ENCODE results near the gene PCSK7. TPM values are rescaled to one million over a fixed set of nuclear protein-coding genes. Genes with fewer than 3 reads are reported as not detected.
A peak's percentile ranks its signal among the peaks of the same experiment; 100 is the strongest.

The PCSK7 gene
- total and polyA plus RNA-seq, 2 experiments from 2014 or later = 29.7 to 58.8 TPM

DNA sequence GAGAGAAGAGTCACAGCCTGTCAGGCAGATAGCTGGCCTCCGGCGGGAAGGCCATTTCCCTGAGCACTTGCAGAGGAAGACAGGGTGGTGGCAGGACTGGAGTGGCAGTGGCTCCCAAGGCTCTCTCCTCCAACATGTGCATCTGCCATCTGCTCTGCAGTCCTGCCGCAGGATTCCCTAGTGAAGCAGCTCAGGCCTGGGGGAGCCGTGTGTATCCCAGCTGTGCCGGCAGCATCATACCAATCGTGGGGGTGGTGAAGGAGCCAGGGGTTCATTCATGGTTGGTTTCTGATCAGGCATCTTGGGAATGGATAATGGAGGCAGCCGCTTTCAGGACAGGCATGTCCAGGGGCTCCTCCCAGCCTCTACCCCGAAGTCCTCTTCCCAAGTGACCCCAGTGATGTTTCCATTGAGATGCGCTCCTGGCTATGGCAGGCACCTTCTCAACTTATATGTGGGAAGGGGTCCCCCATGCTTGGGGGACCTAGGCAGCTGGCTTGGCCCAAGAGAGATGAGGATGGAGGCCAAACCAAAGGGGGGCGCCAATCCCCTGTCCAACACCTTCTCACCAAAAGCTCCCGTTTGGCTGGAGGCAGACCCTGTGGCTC, 26.6 kb downstream of the PCSK7 start:
- Histone ChIP-seq H3K27ac (peak overlapping the region; percentile 18; the same call in 1 of the 2 replicates), H3K79me2 (ENCODE audit: insufficient read depth) (peaks cover 47% of the 10 kb centered on the region), H3F3A (ENCODE audit: insufficient read depth) (peaks cover 59% of the 10 kb centered on the region), H4K20me1 (ENCODE audit: insufficient read depth) (0 out of 2 replicates have a peak, but pooled peaks cover 2% of the 10 kb centered on the region), H3K9ac (no peak overlapping the region), H3K36me3 (ENCODE audit: low read depth) (peaks cover 12% of the 10 kb centered on the region), H3K9me3 (ENCODE audit: low read depth) (no peaks in the 10 kb centered on the region), H3K4me1 (ENCODE audit: insufficient read depth) (peaks cover 24% of the 10 kb centered on the region), H3K27me3 (replicated peaks; ENCODE audit: insufficient read depth) (no peaks in the 10 kb centered on the region), H3K4me2 (ENCODE audit: unreplicated experiment) (no peak overlapping the region), H3K4me3 (no peak overlapping the region), H3K9me2 (ENCODE audit: insufficient read depth) (no peaks in the 10 kb centered on the region), H2AFZ (no peak overlapping the region)
- DNase-seq = no peak
- TF ChIP-seq EZH2phosphoT487 (IDR thresholded peaks at IDR 0.05; ENCODE audit: insufficient read depth, low read depth) = no peak
- no peak for TF ChIP-seq EZH2 (IDR thresholded peaks at IDR 0.05; ENCODE audit: insufficient read depth, poor library complexity, severe bottlenecking)
- WGBS, 2 experiments (ENCODE audit: low coverage in 1 of 2, low lambda C conversion rate in 2 of 2, missing lambda C conversion rate in 2 of 2) = 91 to 94% methylated on average over 11 of the region's 11 CpGs
- in situ Hi-C loops (cut with MboI) = no loop called here

DNA sequence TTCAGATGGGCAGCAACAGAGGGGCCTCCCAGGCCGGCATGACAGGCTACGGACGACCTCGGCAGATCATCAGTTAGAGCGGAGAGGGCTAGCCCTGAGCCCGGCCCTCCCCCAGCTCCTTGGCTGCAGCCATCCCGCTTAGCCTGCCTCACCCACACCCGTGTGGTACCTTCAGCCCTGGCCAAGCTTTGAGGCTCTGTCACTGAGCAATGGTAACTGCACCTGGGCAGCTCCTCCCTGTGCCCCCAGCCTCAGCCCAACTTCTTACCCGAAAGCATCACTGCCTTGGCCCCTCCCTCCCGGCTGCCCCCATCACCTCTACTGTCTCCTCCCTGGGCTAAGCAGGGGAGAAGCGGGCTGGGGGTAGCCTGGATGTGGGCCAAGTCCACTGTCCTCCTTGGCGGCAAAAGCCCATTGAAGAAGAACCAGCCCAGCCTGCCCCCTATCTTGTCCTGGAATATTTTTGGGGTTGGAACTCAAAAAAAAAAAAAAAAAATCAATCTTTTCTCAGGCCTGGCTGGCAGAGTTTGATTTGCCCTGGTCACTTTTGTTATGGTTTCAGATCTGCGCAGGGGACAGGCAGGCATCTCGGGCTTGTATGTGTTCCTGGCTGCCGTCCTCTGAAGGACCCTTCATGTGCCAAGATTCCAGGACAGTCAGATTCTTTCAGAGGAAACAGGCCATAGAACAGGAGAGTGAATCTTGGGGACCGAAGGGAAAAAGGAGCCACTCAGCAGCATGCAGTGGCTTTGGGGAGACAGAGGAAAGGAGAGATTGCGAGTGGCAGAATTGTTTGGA, 27.4 kb downstream of the PCSK7 start:
- H2AFZ ChIP-seq = no peak overlapping the region
- TF ChIP-seq EZH2 (IDR thresholded peaks at IDR 0.05; ENCODE audit: insufficient read depth, poor library complexity, severe bottlenecking) (no peak), EZH2phosphoT487 (IDR thresholded peaks at IDR 0.05; ENCODE audit: insufficient read depth, low read depth) (no peak)
- no peaks in the 10 kb centered on the region for H3K9me3 ChIP-seq (ENCODE audit: low read depth)
- peaks cover 55% of the 10 kb centered on the region for H3F3A ChIP-seq (ENCODE audit: insufficient read depth)
- no peaks in the 10 kb centered on the region for H3K9me2 ChIP-seq (ENCODE audit: insufficient read depth)
- H3K4me3 ChIP-seq = no peak overlapping the region
- WGBS, 2 experiments (ENCODE audit: low coverage in 1 of 2, low lambda C conversion rate in 2 of 2, missing lambda C conversion rate in 2 of 2) = 85 to 95% methylated on average over 14 to 17 of the region's 17 CpGs
- H3K27ac ChIP-seq = no peak overlapping the region; the same call in 1 of the 2 replicates
- no peak overlapping the region for H3K9ac ChIP-seq
- no peak for DNase-seq
- peaks cover 55% of the 10 kb centered on the region for H3K79me2 ChIP-seq (ENCODE audit: insufficient read depth)
- in situ Hi-C loops (cut with MboI) = no loop called here
- H3K36me3 ChIP-seq (ENCODE audit: low read depth) = peaks cover 12% of the 10 kb centered on the region
- 0 out of 2 replicates have a peak, but pooled peaks cover 2% of the 10 kb centered on the region for H4K20me1 ChIP-seq (ENCODE audit: insufficient read depth)
- no peak overlapping the region for H3K4me2 ChIP-seq (ENCODE audit: unreplicated experiment)
- H3K4me1 ChIP-seq (ENCODE audit: insufficient read depth) = peaks cover 24% of the 10 kb centered on the region
- H3K27me3 ChIP-seq (replicated peaks; ENCODE audit: insufficient read depth) = no peaks in the 10 kb centered on the region

DNA sequence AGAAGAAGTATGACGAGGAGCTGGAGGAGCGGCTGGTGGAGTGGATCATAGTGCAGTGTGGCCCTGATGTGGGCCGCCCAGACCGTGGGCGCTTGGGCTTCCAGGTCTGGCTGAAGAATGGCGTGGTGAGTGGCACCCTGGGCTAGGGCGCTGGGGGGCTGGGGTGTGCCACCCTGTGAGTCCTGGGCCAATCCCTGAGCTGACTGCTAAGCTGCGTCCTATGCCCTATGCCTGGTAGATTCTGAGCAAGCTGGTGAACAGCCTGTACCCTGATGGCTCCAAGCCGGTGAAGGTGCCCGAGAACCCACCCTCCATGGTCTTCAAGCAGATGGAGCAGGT, 28.8 kb downstream of the PCSK7 start:
- WGBS, 2 experiments (ENCODE audit: low coverage in 1 of 2, low lambda C conversion rate in 2 of 2, missing lambda C conversion rate in 2 of 2) = 91 to 96% methylated on average over 9 to 10 of the region's 10 CpGs

DNA sequence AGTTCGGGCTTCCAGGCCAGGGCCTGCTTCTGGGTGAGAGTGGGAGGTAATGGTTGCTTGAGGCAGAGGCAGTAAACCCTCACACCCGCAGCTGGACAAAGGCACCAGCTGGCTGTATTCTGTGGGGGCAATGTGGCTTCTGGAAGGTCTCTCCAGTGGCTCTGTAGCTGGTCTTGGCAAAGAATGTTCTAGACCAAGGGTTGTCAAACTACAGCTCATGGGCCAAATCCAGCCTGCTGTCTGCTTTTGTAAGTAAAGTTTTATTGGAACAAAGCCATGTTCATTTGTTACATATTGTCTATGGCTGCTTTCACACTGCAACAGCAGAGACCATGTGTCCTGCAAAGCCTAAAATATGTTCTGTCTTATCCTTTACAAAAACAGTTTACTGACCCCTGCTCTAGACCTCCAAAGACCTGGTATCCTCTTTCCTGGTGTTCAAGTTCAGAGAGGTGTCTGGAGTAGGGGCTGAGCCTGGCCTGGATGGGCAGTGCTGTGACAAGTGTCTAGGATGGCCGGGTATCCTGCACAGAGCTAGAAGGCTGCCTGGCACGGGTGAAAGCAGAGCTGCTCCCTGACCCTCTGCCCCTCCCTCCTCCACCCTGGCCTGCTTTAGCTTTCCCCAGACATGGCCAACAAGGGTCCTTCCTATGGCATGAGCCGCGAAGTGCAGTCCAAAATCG, 29.3 kb downstream of the PCSK7 start:
- H3K4me1 ChIP-seq (ENCODE audit: insufficient read depth) = peaks cover 34% of the 10 kb centered on the region
- in situ Hi-C loops (cut with MboI) = no loop called here
- peaks cover 52% of the 10 kb centered on the region for H3F3A ChIP-seq (ENCODE audit: insufficient read depth)
- H3K27me3 ChIP-seq (replicated peaks; ENCODE audit: insufficient read depth) = no peaks in the 10 kb centered on the region
- H3K79me2 ChIP-seq (ENCODE audit: insufficient read depth) = peaks cover 75% of the 10 kb centered on the region
- peaks cover 12% of the 10 kb centered on the region for H3K36me3 ChIP-seq (ENCODE audit: low read depth)
- DNase-seq = peak; percentile 33
- no peaks in the 10 kb centered on the region for H3K9me3 ChIP-seq (ENCODE audit: low read depth)
- TF ChIP-seq EZH2phosphoT487 (IDR thresholded peaks at IDR 0.05; ENCODE audit: insufficient read depth, low read depth) = no peak
- TF ChIP-seq EZH2 (IDR thresholded peaks at IDR 0.05; ENCODE audit: insufficient read depth, poor library complexity, severe bottlenecking) = no peak
- 0 out of 2 replicates have a peak, but pooled peaks cover 2% of the 10 kb centered on the region for H4K20me1 ChIP-seq (ENCODE audit: insufficient read depth)
- H3K4me2 ChIP-seq (ENCODE audit: unreplicated experiment) = peak overlapping the region; percentile 78
- no peak overlapping the region for H2AFZ ChIP-seq
- peak overlapping the region; percentile 87 for H3K4me3 ChIP-seq
- peak overlapping the region; percentile 79 for H3K9ac ChIP-seq
- H3K9me2 ChIP-seq (ENCODE audit: insufficient read depth) = no peaks in the 10 kb centered on the region
- peak overlapping the region; percentile 27 for H3K27ac ChIP-seq
- 77 to 80% methylated on average over 7 of the region's 7 CpGs for WGBS, 2 experiments (ENCODE audit: low coverage in 1 of 2, low lambda C conversion rate in 2 of 2, missing lambda C conversion rate in 2 of 2)

More for the DNA sequence above, 28.8 kb downstream of the PCSK7 start:
- peaks cover 69% of the 10 kb centered on the region for H3K79me2 ChIP-seq (ENCODE audit: insufficient read depth)
- H3K9ac ChIP-seq = no peak overlapping the region
- no peaks in the 10 kb centered on the region for H3K27me3 ChIP-seq (replicated peaks; ENCODE audit: insufficient read depth)
- H3K4me3 ChIP-seq = peak overlapping the region; percentile 87
- peaks cover 52% of the 10 kb centered on the region for H3F3A ChIP-seq (ENCODE audit: insufficient read depth)
- H3K4me1 ChIP-seq (ENCODE audit: insufficient read depth) = peaks cover 32% of the 10 kb centered on the region
- no peaks in the 10 kb centered on the region for H3K9me3 ChIP-seq (ENCODE audit: low read depth)
- no peak overlapping the region for H3K27ac ChIP-seq
- H3K9me2 ChIP-seq (ENCODE audit: insufficient read depth) = no peaks in the 10 kb centered on the region
- H3K4me2 ChIP-seq (ENCODE audit: unreplicated experiment) = peak overlapping the region; percentile 78
- peaks cover 12% of the 10 kb centered on the region for H3K36me3 ChIP-seq (ENCODE audit: low read depth)
- in situ Hi-C loops (cut with MboI) = no loop called here
- DNase-seq = no peak
- no peak for TF ChIP-seq EZH2 (IDR thresholded peaks at IDR 0.05; ENCODE audit: insufficient read depth, poor library complexity, severe bottlenecking)
- TF ChIP-seq EZH2phosphoT487 (IDR thresholded peaks at IDR 0.05; ENCODE audit: insufficient read depth, low read depth) = no peak
- no peak overlapping the region for H2AFZ ChIP-seq
- 0 out of 2 replicates have a peak, but pooled peaks cover 2% of the 10 kb centered on the region for H4K20me1 ChIP-seq (ENCODE audit: insufficient read depth)

Measured in GM23248 (cell line).